Stomach (tissue), 4 donors: ENCODE measurements around the gene MOB2.

ENCODE experiments used
- EP300 ChIP-seq: sonication (generic); formaldehyde crosslinking; IDR thresholded peaks from one replicate; pipeline ENCODE4 v1.6.1; 2017; ENCODE audit warnings: antibody characterized with exemption
- POLR2A ChIP-seq, 4 donors: fragments of 450-650 bp; IDR thresholded peaks; one replicate each; pipeline ENCODE4 v1.6.1; 2016; ENCODE audit warnings: antibody characterized with exemption in 4 of 4, control low read depth in 2 of 4, mild to moderate bottlenecking in 1 of 4, moderate library complexity in 1 of 4
- TF ChIP-seq, protein P1 (sequence below), 7 experiments: fragments of 450-650 bp in 4 of 7; fragments of 200-600 bp in 3 of 7; sonication (generic) in 3 of 7; IDR thresholded peaks; one replicate each; pipeline ENCODE4 v1.5.1; 2016 to 2019; ENCODE audit warnings: antibody characterized with exemption in 7 of 7, control low read depth in 2 of 7, mild to moderate bottlenecking in 1 of 7

DNA sequence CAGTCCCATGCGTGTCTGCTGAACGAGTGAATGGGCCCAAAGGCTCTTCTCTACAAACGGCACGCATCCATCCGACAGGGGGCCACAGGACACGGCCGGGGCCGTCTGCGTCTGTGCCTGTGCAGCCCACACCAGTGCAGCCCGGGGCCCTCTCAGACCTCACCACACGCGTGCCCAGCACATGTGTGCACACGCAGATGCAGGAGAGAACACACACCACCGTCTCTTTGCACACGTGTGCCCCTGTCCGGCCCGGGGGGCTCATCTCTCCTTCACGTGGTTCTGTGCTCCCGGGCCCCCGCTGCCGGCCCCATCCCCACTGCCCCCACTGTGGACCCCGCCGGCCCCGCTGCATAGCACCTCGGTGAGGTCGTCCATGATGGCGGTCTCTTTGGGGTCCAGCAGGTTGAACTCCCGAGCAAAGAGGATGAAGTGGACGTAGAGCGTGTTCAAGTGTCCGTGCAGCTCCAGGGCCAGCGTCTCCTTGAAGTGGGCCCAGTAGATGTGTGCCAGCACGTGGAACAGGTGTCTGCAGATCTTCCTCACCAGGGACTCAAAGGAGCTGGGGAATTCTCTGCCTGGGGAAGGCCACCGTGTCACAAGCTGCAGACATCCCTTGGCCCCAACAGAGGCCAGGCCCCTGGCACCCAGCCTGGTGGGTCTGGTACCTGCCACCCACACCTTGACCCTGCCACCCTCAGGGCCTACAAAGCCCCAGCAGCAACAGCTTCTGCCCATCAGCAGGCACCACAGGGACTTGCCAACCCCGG lies 16.5 kb downstream of the MOB2 start:
- TF ChIP-seq, protein P1, sequence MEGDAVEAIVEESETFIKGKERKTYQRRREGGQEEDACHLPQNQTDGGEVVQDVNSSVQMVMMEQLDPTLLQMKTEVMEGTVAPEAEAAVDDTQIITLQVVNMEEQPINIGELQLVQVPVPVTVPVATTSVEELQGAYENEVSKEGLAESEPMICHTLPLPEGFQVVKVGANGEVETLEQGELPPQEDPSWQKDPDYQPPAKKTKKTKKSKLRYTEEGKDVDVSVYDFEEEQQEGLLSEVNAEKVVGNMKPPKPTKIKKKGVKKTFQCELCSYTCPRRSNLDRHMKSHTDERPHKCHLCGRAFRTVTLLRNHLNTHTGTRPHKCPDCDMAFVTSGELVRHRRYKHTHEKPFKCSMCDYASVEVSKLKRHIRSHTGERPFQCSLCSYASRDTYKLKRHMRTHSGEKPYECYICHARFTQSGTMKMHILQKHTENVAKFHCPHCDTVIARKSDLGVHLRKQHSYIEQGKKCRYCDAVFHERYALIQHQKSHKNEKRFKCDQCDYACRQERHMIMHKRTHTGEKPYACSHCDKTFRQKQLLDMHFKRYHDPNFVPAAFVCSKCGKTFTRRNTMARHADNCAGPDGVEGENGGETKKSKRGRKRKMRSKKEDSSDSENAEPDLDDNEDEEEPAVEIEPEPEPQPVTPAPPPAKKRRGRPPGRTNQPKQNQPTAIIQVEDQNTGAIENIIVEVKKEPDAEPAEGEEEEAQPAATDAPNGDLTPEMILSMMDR (IDR thresholded peaks at IDR 0.05): no peak
- TF ChIP-seq EP300: no peak
- no peak for TF ChIP-seq POLR2A (IDR thresholded peaks at IDR 0.05)
